ENCODE results near the gene SLC41A2.
"Not testable (repeated sequence)": the region's sequence is repeated elsewhere in the genome, so short reads cannot be mapped to it uniquely, and the experiment has no call there.

SLC41A2 gene

DNA sequence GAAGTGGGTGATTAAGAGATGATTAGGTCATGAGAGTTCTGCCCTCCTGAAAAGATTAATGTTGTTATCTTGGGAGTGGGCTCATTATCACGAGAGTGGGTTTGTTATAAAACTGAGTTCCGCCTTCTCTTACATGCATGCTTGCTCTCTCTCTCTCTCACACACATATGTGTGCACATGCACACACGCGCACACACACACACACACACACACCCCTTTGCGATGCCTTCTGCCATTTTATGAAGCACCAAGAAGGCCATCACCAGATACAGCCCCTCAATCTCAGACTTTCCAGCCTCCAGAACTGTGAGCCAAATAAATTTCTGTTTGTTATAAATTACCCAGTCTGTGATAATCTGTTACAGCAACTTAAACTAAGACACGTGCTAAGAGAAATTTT is 5.7 kb upstream of the SLC41A2 start:
- no peak for DNase-seq (ENCODE audit: low read depth)

DNA sequence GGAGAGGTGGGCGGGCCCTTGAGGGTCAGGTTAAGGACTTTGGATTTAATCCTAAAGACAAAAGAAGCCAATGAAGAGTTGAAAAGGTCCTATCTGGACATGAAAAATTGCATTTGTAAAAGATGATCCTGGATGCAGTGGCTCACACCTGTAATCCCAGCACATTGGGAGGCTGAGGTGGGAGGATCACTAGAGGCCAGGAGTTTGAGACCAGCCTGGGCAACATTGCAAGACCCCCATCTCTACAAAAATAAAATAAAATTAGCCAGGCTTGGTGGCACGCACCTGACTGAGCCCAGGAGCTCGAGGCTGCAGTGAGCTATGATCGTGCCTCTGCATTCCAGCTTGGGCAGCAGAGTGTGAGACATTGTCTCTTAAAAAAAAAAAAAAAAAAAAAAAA is 2.4 kb upstream of the SLC41A2 start:
- DNase-seq (ENCODE audit: low read depth) = no peak

GRCh38 chr12:104959335-104959841 is 1.3 kb upstream of the SLC41A2 start:
- no peak for DNase-seq (ENCODE audit: low read depth)

DNA sequence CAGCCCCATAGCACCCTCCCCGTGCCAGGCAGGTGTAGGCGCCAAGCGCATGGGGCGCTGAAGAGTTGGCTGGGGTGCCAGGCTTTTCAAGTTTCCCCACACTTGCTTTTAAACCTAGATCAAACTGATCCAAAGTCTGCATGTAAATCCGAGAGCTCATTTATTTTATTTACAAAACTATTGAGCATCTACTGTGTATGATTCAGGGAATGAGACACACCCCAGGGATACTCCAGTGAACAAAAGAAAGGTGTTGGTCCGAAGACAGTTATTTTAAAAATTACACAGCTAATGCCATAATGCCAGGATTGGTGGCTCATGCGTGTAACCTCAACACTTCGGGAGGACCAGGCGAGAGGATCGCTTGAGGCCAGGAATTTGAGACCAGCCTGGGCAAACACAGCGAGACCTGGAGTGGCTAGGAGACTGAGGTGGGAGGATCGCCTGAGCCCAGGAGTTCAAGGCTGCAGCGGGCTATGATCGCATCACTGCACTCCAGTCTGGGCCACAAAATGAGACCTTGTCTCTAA is 780 bp upstream of the SLC41A2 start:
- no peak for DNase-seq (ENCODE audit: low read depth)

DNA sequence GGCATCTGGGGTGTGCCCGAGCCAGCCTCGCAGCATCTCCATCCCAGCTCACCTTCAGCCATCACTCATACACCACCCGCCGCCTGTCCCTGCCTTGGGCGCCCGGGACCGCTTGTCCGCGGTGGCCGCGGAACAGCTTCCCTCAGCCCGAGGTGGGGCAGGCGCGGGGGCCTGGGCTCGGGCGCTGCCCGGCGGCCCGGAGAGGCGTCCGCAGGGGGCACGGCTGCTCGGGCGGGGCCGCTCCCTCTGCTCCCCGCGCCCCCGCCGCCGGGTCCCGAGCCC is 430 bp downstream of the SLC41A2 start:
- peak; percentile 3 for DNase-seq (ENCODE audit: low read depth)

- no peak for DNase-seq (ENCODE audit: low read depth)
Observed at GRCh38 chr12:104956870-104957718, 996 bp downstream of the SLC41A2 start.

- no peak for DNase-seq (ENCODE audit: low read depth)
Observed at GRCh38 chr12:104955703-104956102, 2.4 kb downstream of the SLC41A2 start.

DNA sequence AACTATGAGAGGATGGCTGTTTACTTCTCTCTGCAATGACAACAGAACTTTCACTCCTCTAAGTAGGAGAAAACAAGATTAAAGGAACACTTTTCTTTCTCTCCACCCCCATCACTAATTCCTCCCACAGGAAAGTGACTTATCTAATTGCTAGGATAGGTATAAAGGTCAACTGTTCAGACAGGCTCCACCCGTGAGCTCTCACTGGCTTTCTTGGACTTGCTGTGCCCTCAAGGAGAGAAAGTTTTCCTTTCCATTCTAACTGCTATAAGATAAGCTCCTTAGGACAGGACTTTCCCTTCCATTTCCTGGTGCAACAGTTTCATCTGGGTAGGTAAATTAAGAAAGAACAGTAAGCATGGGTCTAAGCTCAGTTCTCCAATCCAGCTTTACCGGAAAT is 4.8 kb downstream of the SLC41A2 start:
- DNase-seq (ENCODE audit: low read depth) = no peak

- no peak for DNase-seq (ENCODE audit: low read depth)
Observed at GRCh38 chr12:104952816-104953215, 5.3 kb downstream of the SLC41A2 start.

- DNase-seq (ENCODE audit: low read depth) = no peak
Observed at GRCh38 chr12:104951759-104952509, 6.2 kb downstream of the SLC41A2 start.

- DNase-seq (ENCODE audit: low read depth) = not testable (repeated sequence)
Observed at GRCh38 chr12:104948716-104949115, 9.4 kb downstream of the SLC41A2 start.

- no peak for DNase-seq (ENCODE audit: low read depth)
Observed at GRCh38 chr12:104944252-104944651, 13.8 kb downstream of the SLC41A2 start.

GRCh38 chr12:104943401-104943800 is 14.7 kb downstream of the SLC41A2 start:
- DNase-seq (ENCODE audit: low read depth) = not testable (repeated sequence)

DNA sequence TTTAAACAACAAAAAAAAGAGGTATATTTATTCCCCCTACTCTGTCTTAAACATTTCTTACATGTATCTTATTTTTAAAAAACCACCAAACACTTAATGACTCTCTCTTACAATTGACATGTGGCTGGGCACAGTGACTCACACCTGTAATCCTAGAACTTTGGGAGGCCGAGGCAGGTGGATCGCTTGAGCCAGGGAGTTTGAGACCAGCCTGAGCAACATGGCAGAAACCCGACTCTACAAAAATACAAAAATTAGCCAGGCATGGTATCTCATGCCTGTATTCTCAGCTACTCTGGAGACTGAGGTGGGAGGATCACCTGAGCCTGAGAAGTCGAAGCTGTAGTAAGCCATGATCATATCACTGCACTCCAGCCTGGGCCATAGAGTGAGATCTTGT is 16.0 kb downstream of the SLC41A2 start:
- DNase-seq (ENCODE audit: low read depth) = no peak

DNA sequence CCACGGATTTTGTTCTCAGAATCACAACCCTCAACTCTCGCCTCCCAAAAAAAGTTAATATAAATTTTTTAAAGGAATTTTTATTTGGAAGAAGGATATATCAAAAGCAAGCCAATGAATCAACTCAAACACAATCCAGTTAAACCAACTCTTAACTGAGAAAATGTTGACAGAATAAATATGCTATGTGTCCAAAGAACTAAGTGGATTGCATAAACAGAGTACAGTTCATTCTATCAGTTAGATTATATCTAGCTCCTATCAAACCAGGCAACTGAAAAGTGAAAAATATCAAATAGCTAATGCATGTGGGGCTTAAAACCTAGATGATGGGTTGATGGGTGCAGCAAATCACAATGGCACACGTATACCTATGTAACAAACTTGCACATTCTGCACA is 16.6 kb downstream of the SLC41A2 start:
- DNase-seq (ENCODE audit: low read depth) = no peak

GRCh38 chr12:104939089-104939488 is 19.0 kb downstream of the SLC41A2 start:
- DNase-seq (ENCODE audit: low read depth) = no peak

GRCh38 chr12:104938371-104938770 is 19.7 kb downstream of the SLC41A2 start:
- DNase-seq (ENCODE audit: low read depth) = no peak

- no peak for DNase-seq (ENCODE audit: low read depth)
Observed at GRCh38 chr12:104935886-104936285, 22.2 kb downstream of the SLC41A2 start.

DNA sequence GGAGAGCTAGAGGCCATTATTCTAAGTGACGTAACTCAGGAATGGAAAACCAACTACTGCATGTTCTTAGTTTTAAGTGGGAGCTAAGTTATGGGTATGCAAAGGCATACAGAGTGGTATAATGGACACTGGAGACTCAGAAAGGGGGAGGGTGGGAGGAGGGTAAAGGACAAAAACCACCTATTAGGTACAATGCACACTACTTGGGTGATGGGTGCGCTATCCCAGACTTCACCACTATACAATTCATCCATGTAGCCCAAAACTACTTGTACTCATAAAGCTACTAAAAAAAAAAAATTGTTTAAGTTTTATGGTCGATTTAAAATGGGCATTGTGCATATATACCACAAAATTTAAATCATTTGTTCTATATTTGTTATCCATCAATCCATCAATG is 24.3 kb downstream of the SLC41A2 start:
- no peak for DNase-seq (ENCODE audit: low read depth)

DNA sequence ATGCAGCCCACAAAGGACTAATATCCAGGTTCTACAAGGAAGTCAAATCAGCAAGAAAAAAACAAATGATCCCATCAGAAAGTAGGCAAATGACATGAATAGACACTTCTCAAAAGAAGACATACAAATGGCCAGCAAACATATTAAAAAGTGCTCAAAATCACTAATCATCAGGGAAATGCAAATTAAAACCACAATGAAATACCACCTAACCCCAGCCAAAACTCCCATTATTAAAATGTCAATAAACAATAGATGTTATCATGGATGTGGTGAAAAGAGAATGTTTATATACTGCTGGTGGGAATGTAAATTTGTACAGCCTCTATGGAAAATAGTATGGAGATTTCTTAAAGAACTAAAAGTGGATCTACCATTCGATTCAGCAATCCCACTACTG is 25.0 kb downstream of the SLC41A2 start:
- no peak for DNase-seq (ENCODE audit: low read depth)

DNA sequence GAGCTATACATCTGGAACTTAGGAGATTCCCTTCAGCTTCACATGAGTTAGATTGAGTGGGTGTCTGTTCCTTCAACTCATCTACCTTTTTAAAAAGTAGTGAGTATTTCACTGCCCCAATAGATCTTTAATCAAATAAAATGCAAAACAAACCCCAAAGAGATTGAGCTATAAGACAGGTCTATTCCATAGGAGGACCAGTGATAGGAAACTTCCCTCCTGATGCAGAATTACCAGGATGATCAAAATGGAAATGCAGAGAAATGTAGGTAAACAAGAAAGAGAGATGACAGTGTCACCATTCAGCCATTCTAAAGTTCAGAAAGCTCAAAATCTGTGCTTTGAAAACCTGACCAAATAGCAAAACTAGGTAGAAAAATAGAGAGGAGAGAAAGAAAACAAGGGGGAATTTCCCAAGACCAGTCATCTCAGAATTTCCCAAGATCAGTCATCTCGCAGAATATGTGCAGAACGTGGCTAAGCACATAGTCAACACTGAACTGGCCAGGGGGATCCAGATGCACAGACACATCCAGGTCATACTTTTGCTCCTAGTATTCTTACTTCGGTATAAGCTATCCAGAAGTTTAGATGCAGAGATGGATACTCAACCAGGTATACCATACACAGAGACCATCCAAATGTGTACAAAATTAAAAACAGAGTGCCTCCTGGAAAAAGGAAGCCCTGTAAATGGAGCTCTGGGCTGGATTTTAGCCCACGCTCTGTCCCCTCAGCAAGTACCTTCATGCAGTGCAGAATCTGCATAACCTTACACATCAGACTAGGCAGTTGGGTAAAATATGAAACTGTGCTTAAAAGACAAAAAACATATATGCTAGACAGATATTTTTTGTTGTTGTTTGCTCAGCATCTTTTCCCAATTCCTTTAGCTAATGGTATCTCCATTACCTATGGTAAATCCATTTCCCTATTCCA is 27.4 kb downstream of the SLC41A2 start:
- peak; percentile 30 for DNase-seq (ENCODE audit: low read depth)

DNA sequence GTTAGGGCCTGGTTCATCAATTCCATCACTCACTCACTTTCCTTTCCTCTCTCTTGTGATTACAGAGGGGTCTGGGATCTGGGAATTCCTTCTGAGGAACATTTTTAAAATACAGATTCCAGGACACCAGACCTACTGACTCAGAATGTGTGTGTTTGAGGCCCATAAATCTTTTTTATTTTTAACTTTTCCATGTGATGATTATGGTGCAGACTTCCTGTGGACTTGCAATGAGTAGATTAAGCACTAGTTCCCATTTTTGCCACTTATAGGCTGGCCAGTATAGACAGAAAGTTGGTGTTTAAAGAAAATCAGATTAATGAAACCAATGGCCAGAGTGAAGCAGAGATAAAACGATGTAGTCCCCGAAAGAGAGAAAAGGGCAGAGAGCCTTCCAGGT is 28.1 kb downstream of the SLC41A2 start:
- no peak for DNase-seq (ENCODE audit: low read depth)
